DMS 273 (cell line): ENCODE data around the gene NARS2.
"Not testable (repeated sequence)": the region's sequence is repeated elsewhere in the genome, so short reads cannot be mapped to it uniquely, and the experiment has no call there.

Source experiments
- DNase-seq: peaks from one replicate; lab custom pipeline; 2025; ENCODE audit not compliant: unreplicated experiment; lab: John Stamatoyannopoulos, UW

NARS2 gene, protein sequence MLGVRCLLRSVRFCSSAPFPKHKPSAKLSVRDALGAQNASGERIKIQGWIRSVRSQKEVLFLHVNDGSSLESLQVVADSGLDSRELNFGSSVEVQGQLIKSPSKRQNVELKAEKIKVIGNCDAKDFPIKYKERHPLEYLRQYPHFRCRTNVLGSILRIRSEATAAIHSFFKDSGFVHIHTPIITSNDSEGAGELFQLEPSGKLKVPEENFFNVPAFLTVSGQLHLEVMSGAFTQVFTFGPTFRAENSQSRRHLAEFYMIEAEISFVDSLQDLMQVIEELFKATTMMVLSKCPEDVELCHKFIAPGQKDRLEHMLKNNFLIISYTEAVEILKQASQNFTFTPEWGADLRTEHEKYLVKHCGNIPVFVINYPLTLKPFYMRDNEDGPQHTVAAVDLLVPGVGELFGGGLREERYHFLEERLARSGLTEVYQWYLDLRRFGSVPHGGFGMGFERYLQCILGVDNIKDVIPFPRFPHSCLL

DNA sequence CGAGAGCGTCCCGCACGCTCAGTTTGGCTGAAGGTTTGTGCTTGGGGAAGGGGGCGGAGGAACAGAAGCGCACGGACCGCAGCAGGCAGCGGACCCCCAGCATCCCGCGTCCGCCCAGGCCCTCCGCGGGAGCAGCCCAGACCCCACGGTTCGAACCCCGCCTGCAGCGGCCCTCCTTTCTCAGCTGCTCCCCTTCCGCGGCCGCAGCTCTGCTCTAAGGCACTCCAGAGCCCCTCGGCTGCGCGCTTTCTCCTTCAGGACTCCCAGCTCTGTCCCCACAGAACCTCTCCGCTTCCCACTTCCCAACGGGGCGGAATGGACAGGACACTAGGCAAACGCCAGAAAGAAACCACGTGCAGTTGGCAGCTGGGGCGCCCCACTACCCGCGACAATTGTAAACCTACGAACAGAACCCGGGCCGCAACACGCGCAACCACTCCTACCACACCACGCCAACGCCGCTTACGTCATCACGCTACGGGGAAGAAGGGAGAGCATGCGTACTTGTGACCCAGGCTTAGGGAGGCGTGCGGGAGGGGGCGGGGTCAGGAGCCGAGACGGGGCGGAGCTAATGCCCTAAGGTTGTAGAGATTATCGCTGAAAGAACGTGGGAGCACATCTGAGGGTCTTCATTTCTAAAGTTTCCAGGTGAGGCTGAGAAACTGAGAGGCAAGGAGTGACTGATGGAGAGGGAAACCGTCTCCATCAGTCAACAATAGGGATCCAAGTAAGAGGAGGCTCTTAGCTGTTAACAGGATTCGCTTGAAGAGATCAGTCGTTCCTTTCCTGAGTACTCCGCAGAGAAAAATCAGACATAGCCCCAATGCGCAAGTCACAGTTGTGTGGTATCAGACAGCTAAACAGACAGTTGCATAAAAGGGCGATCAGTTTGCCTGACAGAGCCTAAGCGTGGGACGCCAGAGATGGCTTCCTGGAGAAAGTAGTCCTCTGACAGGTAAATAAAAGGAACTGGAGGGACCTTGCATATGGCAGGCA lies at the start of gene NARS2:
Gene NARS2 (minus strand): TSS at position 479 of the 996 bp plus-strand sequence. CDS start 376 bp downstream, at position 103.
- peak; percentile 97 for DNase-seq

DNA sequence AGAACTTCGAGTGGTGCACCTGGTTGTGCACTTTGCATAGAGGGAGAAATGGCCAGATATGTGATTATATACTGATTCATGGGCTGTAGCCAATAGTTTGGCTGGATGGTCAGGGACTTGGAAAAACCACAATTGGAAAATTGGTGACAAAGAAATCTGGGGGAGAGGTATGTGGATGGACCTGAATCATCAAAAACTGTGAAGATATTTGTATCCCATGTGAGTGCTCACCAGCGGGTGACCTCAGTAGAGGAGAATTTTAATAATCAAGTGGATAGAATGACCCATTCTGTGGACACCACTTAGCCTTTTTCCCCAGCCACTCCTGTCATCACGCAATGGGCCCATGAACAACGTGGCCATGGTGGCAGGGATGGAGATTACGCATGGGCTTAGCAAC lies 48.0 kb upstream of the NARS2 start:
- no peak for DNase-seq

DNA sequence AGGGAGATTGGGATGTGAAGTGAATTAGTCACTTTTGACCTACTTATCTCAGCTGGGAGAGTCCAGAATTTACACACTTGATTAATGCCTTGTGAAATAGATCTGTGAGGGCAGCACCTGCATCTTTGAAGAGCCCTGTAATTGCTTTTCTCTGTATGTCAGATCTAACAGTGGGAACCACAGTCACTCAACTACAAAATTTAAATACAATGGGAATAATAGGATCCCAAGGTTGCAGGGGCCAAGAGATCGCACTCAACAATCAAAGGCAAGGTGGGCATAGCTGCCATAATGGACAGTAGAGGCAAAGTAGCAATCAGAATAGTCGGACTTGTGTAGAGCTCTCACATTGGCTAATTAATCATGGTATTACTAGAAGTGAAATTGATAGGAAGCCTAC lies 45.5 kb upstream of the NARS2 start:
- no peak for DNase-seq

DNA sequence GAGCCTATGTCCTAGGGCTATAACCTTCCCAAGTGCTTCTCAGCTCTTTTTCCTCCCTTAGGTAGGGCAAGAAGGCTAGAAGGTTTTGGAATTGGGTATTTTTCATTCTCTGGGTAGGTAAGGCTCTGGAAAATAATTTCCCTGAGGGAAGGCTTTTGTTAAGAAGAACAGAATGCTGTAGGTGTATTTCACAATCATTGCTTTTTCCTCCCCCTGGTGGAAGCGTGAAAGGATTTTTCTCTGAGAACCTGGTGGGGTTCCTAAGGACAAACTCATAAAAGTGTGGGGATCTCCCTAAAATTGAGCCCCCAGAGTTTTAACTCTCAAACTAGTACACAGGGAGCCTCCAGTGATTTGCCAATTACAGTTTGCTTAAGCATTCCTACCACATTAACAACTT lies 41.1 kb upstream of the NARS2 start:
- no peak for DNase-seq

DNA sequence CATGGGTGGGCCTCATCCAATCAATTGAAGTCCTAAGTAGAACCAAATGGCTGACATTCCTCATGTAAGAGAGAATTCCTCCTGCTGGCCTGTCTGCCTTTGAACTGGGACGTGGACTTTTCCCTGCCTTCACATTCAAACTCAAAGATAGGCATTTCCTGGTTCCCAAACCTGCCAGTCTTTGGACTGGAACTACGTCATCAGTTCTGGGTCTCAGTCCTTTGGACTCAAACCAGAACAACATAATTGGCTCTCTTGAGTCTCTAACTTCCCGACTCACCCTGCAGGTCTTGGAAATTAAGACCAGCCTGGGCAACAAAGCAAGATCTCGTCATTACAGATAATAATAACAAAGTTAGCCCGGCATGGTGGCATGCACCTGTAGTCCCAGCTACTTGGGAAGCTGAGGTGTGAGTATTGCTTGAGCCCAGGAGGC lies 38.7 kb upstream of the NARS2 start:
- DNase-seq = no peak

DNA sequence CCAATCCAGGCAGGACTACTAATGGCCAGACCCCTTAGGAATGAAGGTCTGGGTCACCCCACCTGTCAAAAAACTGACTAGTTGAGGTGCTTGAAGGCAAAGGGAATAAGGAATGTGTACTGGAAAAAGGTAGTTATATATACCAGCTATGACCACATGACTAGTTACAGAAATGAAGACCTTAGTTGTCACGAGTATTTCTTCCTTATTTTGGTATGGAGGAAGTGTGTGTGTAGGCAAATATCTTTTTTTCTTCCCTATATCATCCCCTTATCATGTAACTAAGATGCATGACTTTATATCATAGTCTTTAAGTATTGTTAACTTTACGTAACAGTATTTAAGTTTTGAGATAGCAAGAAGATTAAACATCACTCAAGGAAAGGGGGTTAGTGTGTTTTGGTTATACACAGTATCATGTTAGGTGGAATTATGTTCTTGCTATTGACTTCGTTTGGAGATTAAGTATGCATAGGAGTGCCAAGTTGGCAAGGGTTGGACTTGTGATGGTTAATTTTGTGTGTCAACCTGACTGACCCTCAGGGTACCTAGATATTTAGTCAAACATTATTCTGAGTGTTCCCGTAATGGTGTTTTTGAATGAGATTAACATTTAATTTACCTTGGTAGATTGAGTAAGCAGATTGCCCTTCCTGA lies 38.2 kb upstream of the NARS2 start:
- DNase-seq = no peak

DNA sequence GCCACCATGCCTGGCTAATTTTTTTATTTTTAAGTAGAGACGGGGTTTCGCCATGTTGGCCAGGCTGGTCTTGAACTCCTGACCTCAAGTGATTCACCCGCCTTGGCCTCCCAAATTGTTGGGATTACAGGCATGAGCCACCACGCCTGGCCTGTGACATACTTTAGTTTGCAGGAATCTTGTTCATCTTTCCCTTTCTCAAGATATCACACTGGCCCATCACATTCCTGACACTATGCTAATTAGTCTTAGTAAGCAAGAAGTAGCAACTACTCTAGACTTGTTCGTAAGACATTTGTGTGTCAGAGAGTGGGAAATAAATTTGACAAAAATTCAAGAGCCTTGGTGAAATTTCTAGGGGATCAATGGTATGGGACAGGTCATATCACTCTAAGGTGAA lies 34.7 kb upstream of the NARS2 start:
- not testable (repeated sequence) for DNase-seq

DNA sequence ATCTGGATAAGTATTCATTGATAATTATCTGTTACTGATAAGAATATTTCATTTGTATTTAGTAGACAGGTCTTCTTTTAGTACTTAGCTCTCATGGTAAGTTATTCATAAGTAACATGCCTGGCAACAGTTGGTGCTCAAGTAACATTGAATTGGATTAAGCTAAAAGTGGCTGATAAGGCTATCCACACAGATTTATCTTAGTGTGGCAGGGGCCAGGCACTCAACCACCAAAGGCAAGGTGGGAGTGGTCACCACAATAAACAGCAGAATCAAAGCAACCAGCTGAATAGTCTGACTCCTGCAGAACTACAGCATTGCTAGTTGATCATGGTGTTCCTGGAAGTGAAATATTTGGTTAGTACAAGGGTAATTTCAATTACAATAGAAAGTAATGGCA lies 33.0 kb upstream of the NARS2 start:
- no peak for DNase-seq

DNA sequence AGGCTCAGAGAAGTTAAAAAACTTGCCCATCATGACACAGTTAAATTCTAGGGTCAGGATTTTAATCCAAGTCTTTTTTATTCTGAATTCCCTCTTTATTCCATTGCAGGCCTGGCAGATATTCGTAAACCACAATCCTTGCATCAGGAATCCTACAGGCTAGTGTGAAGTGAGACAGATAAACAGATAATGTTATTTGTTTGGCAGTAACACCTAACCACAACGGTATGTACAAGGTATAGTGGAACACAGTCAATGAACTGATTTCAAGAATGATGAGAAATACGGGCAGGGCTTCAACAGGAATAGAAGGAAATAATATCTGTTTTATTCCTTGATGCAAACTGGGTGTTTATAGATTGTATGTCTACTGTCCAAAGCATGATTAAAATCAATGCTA lies 32.0 kb upstream of the NARS2 start:
- DNase-seq = no peak

DNA sequence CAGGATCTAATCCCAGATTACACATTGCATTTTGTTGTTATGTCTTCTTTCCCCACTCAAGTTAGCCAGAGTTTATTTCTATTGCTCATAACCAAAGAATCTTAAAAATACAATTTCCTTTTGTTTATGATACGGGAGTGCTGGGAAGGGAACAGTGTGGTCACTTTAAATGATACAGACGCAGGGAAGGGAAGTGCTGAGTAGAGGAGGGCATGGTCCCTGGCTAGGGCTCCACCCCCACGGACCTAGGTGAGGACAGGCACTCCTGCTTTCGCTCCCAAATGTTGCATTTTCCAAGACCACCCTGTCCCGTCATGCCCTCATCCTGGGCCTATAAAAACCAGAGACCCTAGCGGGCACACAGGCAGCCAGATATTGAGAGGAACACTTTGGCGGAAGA lies 30.6 kb upstream of the NARS2 start:
- DNase-seq = no peak

DNA sequence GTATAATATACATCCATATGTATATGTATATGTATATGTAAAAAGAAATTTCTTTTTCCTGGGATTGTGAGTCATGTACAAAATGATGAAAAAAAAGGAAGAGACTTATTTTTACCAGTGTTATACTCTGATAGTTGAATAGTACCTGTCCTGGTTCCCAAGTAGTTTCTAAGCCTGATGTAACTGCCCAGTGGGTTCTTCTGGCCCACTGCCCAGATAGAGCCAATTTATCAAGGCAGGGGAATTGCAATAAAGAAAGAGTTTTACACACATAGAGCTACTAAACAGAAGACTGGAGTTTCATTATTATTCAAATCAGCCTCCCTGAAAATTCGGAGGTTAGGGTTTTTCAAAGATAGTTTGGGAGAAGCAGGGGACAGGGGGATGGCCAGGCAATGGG lies 29.1 kb upstream of the NARS2 start:
- no peak for DNase-seq

DNA sequence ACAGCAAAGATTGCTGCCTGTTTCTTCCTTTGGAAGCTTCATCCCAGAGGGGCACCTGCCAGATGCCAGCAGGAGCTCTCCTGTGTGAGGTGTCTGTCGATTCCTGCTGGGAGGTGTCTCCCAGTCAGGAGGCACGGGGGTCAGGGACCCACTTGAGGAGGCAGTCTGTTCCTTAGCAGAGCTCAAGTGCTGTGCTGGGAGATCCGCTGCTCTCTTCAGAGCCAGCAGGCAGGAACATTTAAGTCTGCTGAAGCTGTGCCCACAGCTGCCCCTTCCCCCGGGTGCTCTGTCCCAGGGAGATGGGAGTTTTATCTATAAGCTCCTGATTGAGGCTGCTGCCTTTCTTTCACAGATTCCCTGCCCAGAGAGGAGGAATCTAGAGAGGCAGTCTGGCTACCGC lies 28.1 kb upstream of the NARS2 start:
- DNase-seq = not testable (repeated sequence)

DNA sequence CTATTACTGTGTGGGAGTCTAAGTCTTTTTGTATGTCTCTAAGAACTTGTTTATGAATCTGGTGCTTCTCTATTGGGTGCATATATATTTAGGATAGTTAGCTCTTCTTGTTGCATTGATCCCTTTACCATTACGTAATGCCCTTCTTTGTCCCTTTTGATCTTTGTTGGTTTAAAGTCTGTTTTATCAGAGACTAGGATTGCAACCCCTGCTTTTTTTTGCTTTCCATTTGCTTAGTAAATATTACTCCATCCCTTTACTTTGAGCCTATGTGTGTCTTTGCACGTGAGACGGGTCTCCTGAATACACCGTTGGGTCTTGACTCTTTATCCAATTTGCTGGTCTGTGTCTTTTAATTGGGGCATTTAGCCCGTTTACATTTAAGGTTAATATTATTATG lies 26.4 kb upstream of the NARS2 start:
- not testable (repeated sequence) for DNase-seq

DNA sequence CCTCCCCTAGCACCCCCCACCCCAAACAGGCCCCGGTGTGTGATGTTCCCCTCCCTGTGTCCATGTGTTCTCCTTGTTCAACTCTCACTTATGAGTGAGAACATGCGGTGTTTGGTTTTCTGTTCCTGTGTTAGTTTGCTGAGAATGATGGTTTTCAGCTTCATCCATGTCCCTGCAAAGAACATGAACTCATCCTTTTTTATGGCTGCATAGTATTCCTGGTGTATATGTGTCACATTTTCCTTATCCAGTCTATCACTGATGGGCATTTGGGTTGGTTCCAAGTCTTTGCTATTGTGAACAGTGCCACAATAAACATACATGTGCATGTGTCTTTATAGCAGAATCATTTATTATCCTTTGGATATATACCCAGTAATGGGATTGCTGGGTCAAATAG lies 22.9 kb upstream of the NARS2 start:
- DNase-seq = not testable (repeated sequence)

DNA sequence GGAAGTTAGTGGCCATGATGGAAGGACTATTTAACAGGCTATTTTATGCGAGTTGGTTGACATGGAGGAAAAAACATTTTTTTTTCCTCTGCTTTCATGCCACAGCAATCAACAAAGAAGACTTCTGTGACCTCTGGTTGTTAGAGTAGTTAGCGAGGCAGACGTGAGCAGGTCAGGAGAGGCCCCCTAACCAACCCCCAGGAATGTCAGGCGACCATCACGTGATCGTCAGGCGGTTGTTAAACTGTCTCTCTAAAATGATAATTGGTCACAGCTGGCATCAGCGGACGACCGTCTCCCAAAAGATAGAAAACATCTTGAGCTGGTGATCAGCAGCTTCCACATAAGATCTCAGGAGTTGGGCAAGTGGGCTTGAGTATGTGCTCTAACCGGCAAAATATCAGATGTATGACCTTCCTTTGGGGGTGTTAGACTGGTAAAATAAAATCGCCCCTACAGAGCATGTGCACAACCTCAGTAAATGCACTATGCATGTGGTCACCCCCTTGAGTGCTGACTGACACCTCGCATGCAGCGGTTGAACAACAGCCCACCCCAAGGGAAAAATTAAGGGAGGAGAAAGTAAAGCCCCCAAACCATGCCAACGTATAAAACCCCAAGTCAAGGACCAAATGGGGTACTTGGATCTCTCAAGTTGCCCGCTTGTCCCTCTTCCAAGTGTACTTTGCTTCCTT lies 20.9 kb upstream of the NARS2 start:
- peak; percentile 3 for DNase-seq

DNA sequence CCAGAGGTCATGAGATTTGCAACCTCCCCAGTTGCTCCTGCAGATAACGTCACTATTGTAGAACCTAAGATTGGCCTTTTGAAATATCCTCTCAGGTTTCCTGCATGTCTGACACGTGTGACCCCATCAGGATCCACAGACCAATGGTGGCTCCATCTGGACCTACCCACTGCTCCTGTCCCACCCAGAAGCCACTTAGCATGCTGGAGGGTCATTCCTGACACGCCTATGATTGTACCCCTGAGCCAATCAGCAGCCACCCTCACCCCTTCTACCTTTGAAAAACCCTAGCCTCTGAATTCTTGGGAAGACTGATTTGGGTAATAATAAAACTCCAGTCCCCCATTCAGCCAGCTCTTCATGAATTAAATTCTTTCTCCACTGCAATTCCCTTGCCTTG lies 20.1 kb upstream of the NARS2 start:
- no peak for DNase-seq

DNA sequence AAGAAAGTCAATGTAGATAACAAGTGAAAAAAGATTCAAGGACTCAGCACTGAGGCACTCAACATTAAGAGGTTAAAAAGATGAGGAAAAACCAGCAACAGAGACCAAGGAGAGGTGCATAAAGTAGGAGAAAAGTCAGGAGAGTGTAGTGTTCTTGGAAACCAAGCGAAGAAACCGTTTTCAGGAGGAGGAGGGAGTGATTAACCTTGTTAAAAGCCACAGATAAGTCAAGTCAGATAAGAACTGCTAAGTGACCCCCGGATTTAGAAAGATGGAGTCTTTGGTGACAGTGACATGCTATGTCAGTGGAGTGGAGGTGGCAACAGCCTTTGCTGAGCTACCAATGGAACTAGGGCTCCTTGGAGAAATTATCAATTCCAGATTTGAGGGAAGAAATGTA lies 13.9 kb upstream of the NARS2 start:
- no peak for DNase-seq

DNA sequence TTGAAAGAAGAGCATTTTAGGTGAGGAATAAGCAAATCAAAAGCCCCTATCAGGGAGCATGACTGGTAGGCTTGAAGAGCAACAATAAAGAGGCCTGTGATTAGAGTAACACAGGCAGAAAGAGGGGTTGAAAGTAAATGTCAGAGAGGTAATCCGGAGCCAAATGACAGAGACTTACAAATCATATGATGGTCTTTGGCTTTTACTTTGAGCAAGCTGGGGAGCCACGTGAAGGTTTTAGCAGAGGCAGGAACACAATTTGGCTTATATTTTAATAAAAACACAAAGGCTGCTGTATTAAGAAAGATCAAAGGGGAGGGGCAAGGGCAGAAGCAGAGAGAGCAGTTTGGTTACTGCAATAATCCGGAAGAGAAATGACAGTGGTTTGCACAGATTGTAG lies 12.8 kb upstream of the NARS2 start:
- no peak for DNase-seq

DNA sequence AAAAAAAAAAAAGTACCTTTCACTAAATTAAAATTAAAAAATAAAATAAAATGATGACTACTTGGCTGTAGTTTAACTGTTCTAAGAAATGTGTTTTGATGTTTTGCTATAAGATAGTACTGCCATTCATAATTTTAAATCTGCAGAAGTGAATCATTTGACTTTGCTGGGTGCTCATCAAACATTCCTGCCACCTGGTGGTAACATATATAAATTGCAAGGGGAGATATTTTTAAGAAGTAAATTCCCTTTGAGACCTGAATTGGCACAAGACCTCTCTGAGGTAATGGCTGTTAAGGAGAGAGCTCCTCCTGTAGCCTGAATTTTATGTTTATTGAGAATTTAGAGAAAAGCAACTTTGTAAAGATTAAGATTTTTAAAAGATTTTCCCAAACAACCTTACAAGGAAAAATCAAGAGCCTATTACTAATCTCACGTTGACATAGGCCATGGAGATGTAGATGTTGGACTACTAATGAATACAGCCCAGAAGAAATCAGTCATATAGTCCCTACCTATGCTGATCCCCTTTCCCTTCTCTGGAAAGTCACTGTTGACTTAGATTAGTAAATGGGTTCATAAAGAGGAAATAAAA lies 11.9 kb upstream of the NARS2 start:
- DNase-seq = peak; percentile 27

DNA sequence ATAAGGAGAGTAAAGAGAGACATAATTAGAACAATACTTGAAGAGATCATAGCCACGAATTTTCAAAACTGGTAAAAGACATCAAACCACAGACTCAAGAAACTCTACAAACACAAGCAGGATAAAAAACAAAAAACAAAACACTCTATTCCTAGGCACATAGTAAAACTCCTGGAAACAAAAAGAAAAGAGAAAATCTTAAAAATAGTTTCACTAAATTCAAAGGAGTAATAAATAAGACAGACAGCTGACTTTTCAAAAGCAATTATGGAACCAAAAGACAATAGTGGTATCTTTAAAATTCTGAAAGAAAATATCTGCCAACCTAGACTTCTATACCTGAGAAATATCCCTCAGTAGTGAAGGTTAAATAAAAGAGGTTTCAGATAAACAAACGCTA lies 9.2 kb upstream of the NARS2 start:
- DNase-seq = no peak
